Kidney epithelial cell (primary cell): ENCODE results near the gene CASP2. TPM values are rescaled to one million over a fixed set of nuclear protein-coding genes. Genes with fewer than 3 reads are reported as not detected.

ENCODE experiments used
- DNase-seq: peaks from one replicate; pipeline ENCODE4 v3.0.0-alpha.2; 2010; ENCODE audit warnings: low read depth
- H3K27me3 ChIP-seq: 2 replicates; pipeline ENCODE4 v1.6.0; 2011; ENCODE audit warnings: low read length; ENCODE audit not compliant: control insufficient read depth, insufficient read depth
- H3K36me3 ChIP-seq: 2 replicates; pipeline ENCODE4 v1.5.1; 2011; ENCODE audit warnings: low read length; ENCODE audit not compliant: control insufficient read depth, insufficient read depth
- H3K4me3 ChIP-seq: 2 replicates; pipeline ENCODE4 v1.5.1; 2011; ENCODE audit warnings: low read depth, mild to moderate bottlenecking, control low read depth, low read length
- total RNA-seq: library from RNA; depleted of rRNA; stranded (reverse); fragments of >200 nt; gene quantifications from 2 replicates; pipeline ENCODE4 v1.2.3, GENCODE V29; 2015
- TF ChIP-seq, protein P1 (sequence below): IDR thresholded peaks from 2 replicates; pipeline ENCODE4 v1.5.1; 2011; ENCODE audit warnings: mild to moderate bottlenecking, moderate library complexity, low read length, control low read depth, inconsistent platforms; ENCODE audit not compliant: insufficient read depth, poor library complexity, severe bottlenecking

The CASP2 gene
- total RNA-seq, 1 donor from 2014 or later = 26.9 TPM

DNA sequence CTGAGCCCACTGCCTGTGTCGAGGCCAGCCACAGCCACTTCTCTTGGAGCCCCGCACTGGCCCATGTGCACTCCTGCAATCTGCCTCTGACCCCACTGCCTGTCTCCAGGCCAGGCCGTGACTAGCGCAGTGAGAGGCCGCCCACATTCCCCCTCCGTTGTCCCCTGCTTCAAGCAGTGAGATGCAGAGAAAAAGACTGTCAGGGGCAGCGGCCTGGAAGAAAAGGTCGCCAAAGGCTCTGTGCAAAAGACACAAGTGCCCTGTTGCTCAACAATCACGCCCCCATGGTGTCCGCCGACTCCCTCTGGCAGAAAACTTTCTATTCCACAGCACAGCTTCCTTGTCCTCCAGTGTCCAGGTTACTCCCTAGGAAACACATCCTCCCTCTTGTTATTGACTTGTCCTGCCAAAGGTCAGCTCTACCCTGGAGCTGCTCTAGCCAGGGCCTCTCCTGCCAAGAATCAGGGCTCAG, 64.4 kb downstream of the CASP2 start:
- TF ChIP-seq, protein P1, sequence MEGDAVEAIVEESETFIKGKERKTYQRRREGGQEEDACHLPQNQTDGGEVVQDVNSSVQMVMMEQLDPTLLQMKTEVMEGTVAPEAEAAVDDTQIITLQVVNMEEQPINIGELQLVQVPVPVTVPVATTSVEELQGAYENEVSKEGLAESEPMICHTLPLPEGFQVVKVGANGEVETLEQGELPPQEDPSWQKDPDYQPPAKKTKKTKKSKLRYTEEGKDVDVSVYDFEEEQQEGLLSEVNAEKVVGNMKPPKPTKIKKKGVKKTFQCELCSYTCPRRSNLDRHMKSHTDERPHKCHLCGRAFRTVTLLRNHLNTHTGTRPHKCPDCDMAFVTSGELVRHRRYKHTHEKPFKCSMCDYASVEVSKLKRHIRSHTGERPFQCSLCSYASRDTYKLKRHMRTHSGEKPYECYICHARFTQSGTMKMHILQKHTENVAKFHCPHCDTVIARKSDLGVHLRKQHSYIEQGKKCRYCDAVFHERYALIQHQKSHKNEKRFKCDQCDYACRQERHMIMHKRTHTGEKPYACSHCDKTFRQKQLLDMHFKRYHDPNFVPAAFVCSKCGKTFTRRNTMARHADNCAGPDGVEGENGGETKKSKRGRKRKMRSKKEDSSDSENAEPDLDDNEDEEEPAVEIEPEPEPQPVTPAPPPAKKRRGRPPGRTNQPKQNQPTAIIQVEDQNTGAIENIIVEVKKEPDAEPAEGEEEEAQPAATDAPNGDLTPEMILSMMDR = no peak
- no peak overlapping the region for H3K4me3 ChIP-seq
- no peak for DNase-seq
- no peaks in the 10 kb centered on the region for H3K36me3 ChIP-seq
- peaks cover 5% of the 10 kb centered on the region for H3K27me3 ChIP-seq

DNA sequence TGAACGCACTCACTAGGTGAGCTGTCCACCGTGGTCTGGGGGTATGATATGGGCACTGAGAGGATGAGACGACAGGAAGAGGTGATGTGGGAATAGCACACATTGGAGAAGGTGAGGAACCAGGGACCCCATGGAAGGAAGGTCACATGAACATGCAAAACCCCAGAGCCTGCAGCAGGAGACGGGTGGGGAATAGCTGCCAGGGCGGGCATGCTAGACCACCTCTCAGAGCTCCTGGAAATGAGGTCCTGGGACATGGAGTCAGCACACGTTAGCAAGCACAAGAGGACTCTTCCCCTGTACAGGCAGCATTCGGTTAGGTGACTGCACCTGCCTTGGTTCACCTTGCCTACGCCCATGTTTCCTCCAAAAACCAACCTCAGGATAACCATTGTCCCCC, 66.2 kb downstream of the CASP2 start:
- no peak for DNase-seq
- Histone ChIP-seq H3K4me3 (no peak overlapping the region), H3K36me3 (no peaks in the 10 kb centered on the region), H3K27me3 (peaks cover 5% of the 10 kb centered on the region)
- TF ChIP-seq, protein P1 = no peak

DNA sequence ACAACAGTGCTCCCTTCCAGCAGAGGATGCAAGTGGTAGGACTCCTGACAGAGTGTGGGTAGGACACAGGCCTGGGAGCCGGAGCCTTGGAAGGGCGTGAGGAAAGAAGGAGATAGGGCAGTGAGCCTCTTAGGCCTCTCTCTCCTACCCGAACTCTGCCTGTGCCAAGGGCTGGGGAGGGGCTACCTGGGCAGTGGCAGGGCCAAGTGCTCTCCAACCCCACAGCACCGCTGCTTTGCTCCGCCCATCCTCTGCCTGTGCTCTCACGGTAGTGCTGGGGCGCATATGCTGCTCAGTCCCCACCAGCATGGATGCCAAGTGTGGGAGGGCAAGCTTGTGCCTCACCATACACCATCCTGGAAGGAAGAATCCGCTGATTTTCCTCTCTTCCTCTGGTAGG, 66.8 kb downstream of the CASP2 start:
- H3K36me3 ChIP-seq = no peaks in the 10 kb centered on the region
- TF ChIP-seq, protein P1 = no peak
- no peak overlapping the region for H3K4me3 ChIP-seq
- no peak for DNase-seq
- H3K27me3 ChIP-seq = peaks cover 11% of the 10 kb centered on the region

DNA sequence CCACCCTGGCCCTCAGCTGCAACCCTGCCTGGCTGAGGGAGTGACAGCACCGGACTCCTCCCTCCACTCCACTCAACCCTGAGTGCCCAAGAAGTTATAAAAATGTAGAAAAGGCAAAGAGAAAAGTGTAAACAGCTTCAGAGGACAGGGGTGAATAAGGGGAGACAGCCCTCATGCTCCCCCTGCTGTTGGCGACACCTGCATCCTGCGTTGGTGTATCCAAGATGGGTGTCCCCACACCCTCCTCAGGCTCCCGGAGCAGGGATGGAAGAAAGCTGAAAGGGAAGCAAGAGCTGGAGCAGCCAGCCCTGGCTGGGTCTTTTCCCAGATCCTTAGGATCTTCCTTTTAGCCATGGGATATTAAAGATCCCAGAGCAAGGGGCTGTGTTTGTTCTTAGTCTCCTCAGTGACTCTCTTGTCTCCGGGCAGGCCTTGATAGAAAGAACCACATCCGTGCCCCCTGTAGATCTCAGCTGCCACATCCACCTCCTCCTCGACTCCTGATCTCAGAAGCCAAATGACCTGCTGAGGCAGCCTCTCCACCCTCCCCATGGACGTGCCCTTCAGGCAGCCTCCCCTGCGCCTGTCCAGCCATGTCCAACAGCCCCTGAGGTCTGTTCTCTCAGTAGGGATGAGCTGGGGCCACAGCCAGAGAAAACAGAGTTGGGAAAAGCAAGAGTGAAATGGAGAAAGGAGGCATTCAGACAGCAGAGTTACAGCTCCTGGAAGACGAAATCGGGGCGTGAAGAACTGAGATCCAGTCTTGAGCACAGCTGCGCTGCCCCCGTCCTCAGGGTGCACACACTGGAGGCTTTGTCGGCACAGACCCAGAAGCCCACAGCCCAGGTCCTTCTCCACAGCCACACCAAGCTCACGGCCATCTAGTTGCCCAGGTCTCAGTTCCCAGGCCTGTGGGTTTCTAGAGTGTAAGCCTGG, 67.6 kb downstream of the CASP2 start:
- peaks cover 12% of the 10 kb centered on the region for H3K27me3 ChIP-seq
- no peak overlapping the region for H3K4me3 ChIP-seq
- TF ChIP-seq, protein P1 = no peak
- DNase-seq = no peak
- H3K36me3 ChIP-seq = no peaks in the 10 kb centered on the region

DNA sequence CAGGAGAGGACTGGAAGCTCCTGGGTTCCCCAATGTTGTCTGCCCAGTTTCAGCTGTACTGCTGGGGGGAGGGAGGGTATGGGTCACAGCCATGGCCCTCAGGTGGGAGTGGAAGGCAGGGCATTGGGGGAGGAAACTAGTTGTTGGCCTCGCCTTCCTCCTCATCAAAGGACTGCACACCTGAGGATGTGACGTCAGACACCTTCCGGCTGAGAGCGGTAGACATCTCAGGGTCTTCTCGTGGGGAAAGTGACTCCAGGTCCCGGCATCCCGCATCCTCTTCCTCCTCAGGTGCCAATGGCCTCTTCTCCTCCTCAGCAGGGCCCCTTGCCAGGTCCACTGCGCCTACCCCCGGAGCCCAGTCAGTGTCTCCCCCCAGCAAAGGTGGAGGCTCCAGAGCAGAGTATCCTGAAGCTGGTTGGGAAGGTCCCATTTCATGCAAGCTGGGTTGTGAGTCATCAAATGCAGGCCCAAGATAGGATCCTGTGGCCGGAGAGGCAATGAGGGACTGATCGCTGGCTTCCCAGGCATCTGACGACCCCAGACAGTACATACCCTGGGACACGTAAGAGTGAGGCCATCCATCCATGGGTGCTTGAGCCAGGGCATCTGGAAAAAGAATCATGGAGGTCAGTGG, 68.4 kb downstream of the CASP2 start:
- Histone ChIP-seq H3K36me3 (no peaks in the 10 kb centered on the region), H3K27me3 (peaks cover 19% of the 10 kb centered on the region), H3K4me3 (no peak overlapping the region)
- no peak for DNase-seq
- TF ChIP-seq, protein P1 = no peak

Other genes with a start within 250 kb of the CASP2 start
- gene OR6V1, start 236.0 kb upstream of the CASP2 start, total RNA-seq = not detected in 2 replicates
- not detected in 2 replicates for gene PIP, start 156.3 kb upstream of the CASP2 start, total RNA-seq
- not detected in 2 replicates for gene TAS2R39, start 104.9 kb upstream of the CASP2 start, total RNA-seq
- gene TAS2R40, start 66.3 kb upstream of the CASP2 start, total RNA-seq = not detected in 2 replicates
- gene GSTK1, start 24.9 kb upstream of the CASP2 start, total RNA-seq = 139 and 152 TPM in 2 replicates
- gene TMEM139, start 3.4 kb upstream of the CASP2 start, total RNA-seq = 11.9 and 20.5 TPM in 2 replicates
- not detected in 2 replicates for gene CLCN1, start 27.8 kb downstream of the CASP2 start, total RNA-seq
- 1.0 and 1.3 TPM in 2 replicates for gene FAM131B, start 74.4 kb downstream of the CASP2 start, total RNA-seq
- gene ZYX, start 93.0 kb downstream of the CASP2 start, total RNA-seq = 162 and 218 TPM in 2 replicates
- gene EPHA1, start 120.5 kb downstream of the CASP2 start, total RNA-seq = 7.9 and 27.5 TPM in 2 replicates
- not detected in 2 replicates for gene TAS2R60, start 155.1 kb downstream of the CASP2 start, total RNA-seq
- gene TAS2R41, start 189.5 kb downstream of the CASP2 start, total RNA-seq = not detected in 2 replicates